ENCODE measurements around the gene GAB1. TPM values are rescaled to one million over a fixed set of nuclear protein-coding genes. Genes with fewer than 3 reads are reported as not detected.
A peak's percentile ranks its signal among the peaks of the same experiment; 100 is the strongest.

GAB1 gene
- total RNA-seq, 1 experiment from 2014 or later, result 15.3 TPM

DNA sequence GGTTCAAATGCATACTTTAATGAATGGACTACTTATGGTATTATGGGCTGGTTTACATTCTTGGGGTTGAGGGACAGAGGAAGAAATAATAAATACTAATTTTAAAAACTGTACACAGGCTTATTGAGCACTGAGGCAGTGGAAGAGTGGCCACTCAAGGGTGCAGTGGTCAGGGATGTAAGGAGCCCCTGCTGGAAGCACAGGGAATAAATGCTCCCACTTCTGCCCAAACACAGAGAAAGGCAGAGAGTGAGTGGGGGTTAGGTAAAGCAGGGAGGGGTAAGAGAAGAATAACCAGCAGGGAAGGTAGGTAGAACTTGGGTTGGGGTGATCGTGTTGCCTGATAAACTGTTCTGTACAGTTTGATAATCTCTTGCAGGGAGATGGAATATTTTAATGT is 60.0 kb downstream of the GAB1 start:
- Mint-ChIP-seq H3K4me1 (peaks cover 26 to 34% of the 10 kb centered on the region in 2 experiments), H3K27ac (no peak overlapping the region), H3K36me3 (ENCODE audit: insufficient read depth in 1 of 3, low read depth in 3 of 3) (no peaks in the 10 kb centered on the region), H3K4me3 (no peak overlapping the region), H3K27me3 (ENCODE audit: low read depth) (no peaks in the 10 kb centered on the region), H3K9me3 (no peaks in the 10 kb centered on the region)
- Histone ChIP-seq H2BK15ac (ENCODE audit: low read depth, low read length) (no peak overlapping the region), H4K91ac (ENCODE audit: insufficient read length, low read depth, low read length) (no peak overlapping the region), H3K4me1 (ENCODE audit: insufficient read depth, low read length) (no peaks in the 10 kb centered on the region), H3K23me2 (ENCODE audit: insufficient read length, low read depth, low read length, poor library complexity, severe bottlenecking) (no peaks in the 10 kb centered on the region), H3K4me2 (ENCODE audit: insufficient read depth, insufficient read length, low read length) (no peak overlapping the region), H3T11ph (ENCODE audit: low read length) (no peak overlapping the region), H3K9ac (ENCODE audit: extremely low read depth, insufficient read length, low read length) (no peak overlapping the region), H3K14ac (ENCODE audit: insufficient read depth, low read length) (no peak overlapping the region), H4K8ac (replicated peaks; ENCODE audit: insufficient read length, low read depth, low read length) (no peak overlapping the region), H2BK12ac (ENCODE audit: insufficient read length, low read depth, low read length) (no peak overlapping the region), H3K18ac (ENCODE audit: insufficient read length, low read depth, low read length) (no peak overlapping the region), H3K27me3 (ENCODE audit: insufficient read depth, low read length) (no peaks in the 10 kb centered on the region), H2BK5ac (ENCODE audit: insufficient read length, low read length) (no peak overlapping the region), H2AFZ (ENCODE audit: low read length) (no peak overlapping the region), H3K56ac (ENCODE audit: insufficient read length, low read depth, low read length) (no peak overlapping the region), H3K9me3 (ENCODE audit: control insufficient read depth, low read depth, low read length) (no peaks in the 10 kb centered on the region), H3K27ac (ENCODE audit: insufficient read length, low read depth, low read length) (no peak overlapping the region), H2BK20ac (ENCODE audit: low read depth, low read length, poor library complexity, severe bottlenecking) (no peak overlapping the region), H3K79me2 (ENCODE audit: insufficient read depth, low read length) (0 out of 2 replicates have a peak, but pooled peaks cover 2% of the 10 kb centered on the region), H4K20me1 (ENCODE audit: control insufficient read depth, insufficient read depth, insufficient read length) (no peaks in the 10 kb centered on the region), H4K5ac (ENCODE audit: insufficient read length, low read depth, low read length) (no peak overlapping the region), H3K4ac (ENCODE audit: low read depth, low read length) (no peak overlapping the region), H3K79me1 (ENCODE audit: insufficient read depth, low read depth, low read length, poor library complexity, severe bottlenecking) (no peaks in the 10 kb centered on the region), H3K23ac (ENCODE audit: insufficient read length, low read depth, low read length) (no peak overlapping the region), H2AK5ac (ENCODE audit: insufficient read length, low read length) (no peak overlapping the region), H2BK120ac (ENCODE audit: low read depth, low read length, poor library complexity, severe bottlenecking) (no peak overlapping the region)
- no peak for DNase-seq
- TF ChIP-seq, protein P1, sequence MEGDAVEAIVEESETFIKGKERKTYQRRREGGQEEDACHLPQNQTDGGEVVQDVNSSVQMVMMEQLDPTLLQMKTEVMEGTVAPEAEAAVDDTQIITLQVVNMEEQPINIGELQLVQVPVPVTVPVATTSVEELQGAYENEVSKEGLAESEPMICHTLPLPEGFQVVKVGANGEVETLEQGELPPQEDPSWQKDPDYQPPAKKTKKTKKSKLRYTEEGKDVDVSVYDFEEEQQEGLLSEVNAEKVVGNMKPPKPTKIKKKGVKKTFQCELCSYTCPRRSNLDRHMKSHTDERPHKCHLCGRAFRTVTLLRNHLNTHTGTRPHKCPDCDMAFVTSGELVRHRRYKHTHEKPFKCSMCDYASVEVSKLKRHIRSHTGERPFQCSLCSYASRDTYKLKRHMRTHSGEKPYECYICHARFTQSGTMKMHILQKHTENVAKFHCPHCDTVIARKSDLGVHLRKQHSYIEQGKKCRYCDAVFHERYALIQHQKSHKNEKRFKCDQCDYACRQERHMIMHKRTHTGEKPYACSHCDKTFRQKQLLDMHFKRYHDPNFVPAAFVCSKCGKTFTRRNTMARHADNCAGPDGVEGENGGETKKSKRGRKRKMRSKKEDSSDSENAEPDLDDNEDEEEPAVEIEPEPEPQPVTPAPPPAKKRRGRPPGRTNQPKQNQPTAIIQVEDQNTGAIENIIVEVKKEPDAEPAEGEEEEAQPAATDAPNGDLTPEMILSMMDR (conservative IDR thresholded peaks at IDR 0.05), result peak; percentile 52; the same call in 2 of the 3 replicates
- WGBS (ENCODE audit: extremely low coverage, insufficient read length, low lambda C conversion rate), result no CpG with 5 or more reads among the region's 1 CpG
